ENCODE results near the gene HS3ST6. TPM values are rescaled to one million over a fixed set of nuclear protein-coding genes. Genes with fewer than 3 reads are reported as not detected.
"Not testable (repeated sequence)": the region's sequence is repeated elsewhere in the genome, so short reads cannot be mapped to it uniquely, and the experiment has no call there.

Gene HS3ST6
- total RNA-seq, 1 experiment from 2014 or later: not detected

- Histone ChIP-seq H3K4me3 (no peak overlapping the region), H3K36me3 (no peaks in the 10 kb centered on the region), H3K27me3 (peaks cover 5% of the 10 kb centered on the region; the same call in 1 of the 2 replicates), H3K9me3 (no peaks in the 10 kb centered on the region)
- no peak for DNase-seq
Measured at GRCh38 chr16:1903845-1904840, 14.1 kb downstream of the HS3ST6 start.

DNA sequence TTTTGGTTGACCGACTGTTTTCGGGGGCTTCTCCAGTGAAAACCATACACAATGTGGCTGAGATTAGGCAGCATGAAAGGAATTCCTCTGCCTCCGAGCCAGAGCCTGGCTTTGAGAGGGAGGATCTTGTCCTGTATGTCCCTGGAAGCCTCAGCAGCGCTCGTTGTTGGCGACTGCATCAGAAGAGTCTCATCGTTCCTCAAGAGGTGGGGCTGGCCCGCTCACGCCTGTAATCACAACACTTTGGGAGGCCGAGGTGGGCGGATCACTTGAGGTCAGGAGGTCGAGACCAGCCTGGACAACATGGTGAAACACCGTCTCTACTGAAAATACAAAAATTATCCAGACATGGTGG lies 15.0 kb downstream of the HS3ST6 start:
- H3K27me3 ChIP-seq: peaks cover 11% of the 10 kb centered on the region
- no peak overlapping the region for H3K4me3 ChIP-seq
- H3K9me3 ChIP-seq: no peaks in the 10 kb centered on the region
- no peak for DNase-seq
- no peaks in the 10 kb centered on the region for H3K36me3 ChIP-seq

GRCh38 chr16:1902547-1903219 lies 15.5 kb downstream of the HS3ST6 start:
- DNase-seq: no peak
- Histone ChIP-seq H3K36me3 (no peaks in the 10 kb centered on the region), H3K27me3 (peaks cover 11% of the 10 kb centered on the region), H3K4me3 (no peak overlapping the region), H3K9me3 (no peaks in the 10 kb centered on the region)

DNA sequence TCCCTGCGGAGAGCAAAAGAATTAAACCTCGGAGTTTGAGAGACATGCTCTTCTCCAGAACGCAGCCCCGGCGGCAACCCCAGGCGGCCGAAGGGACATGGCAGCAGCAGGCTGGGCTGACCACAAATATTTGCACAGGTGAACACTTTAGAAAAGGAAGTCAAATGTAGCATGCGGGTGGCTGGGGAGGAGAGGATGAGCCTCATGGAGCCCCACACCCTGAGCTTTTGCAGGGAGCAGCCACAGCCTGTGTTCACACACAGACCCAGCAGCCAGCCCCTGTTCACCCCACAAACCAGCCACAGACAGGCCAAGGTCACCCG lies 17.8 kb downstream of the HS3ST6 start:
- peaks cover 13% of the 10 kb centered on the region for H3K27me3 ChIP-seq
- H3K4me3 ChIP-seq: no peak overlapping the region
- H3K36me3 ChIP-seq: no peaks in the 10 kb centered on the region
- DNase-seq: no peak
- H3K9me3 ChIP-seq: no peaks in the 10 kb centered on the region

- no peak for DNase-seq
Measured at GRCh38 chr16:1899641-1900451, 18.4 kb downstream of the HS3ST6 start.

DNA sequence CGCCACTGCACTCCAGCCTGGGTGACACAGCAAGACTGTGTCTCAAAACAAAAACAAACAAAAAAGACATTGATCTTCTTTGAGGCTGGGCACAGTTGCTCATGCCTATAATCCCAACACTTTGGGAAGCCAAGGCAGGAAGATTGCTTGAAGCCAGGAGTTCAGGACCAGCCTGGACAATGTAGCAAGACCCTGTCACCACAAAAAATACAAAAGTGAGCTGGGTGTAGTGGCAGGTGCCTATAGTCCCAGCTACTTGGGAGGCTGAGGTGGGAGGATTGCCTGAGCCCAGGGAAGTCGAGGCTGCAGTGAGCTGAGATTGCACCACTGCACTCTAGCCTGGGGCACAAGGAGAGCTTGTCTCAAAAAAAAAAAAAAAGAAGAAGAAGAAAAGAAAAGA lies 20.5 kb downstream of the HS3ST6 start:
- not testable (repeated sequence) for DNase-seq, H3K36me3 ChIP-seq, H3K4me3 ChIP-seq, H3K9me3 ChIP-seq
- H3K27me3 ChIP-seq: peaks cover 21% of the 10 kb centered on the region

More at GRCh38 chr16:1899641-1900451, 18.4 kb downstream of the HS3ST6 start:
- Histone ChIP-seq H3K27me3 (peaks cover 13% of the 10 kb centered on the region), H3K4me3 (no peak overlapping the region), H3K9me3 (no peaks in the 10 kb centered on the region), H3K36me3 (no peaks in the 10 kb centered on the region)

- no peak for DNase-seq
- Histone ChIP-seq H3K9me3 (no peaks in the 10 kb centered on the region), H3K36me3 (no peaks in the 10 kb centered on the region), H3K4me3 (no peak overlapping the region), H3K27me3 (peaks cover 37% of the 10 kb centered on the region)
Measured at GRCh38 chr16:1895949-1896675, 22.1 kb downstream of the HS3ST6 start.

- H3K4me3 ChIP-seq: no peak overlapping the region
- no peak for DNase-seq
- H3K36me3 ChIP-seq: no peaks in the 10 kb centered on the region
- peaks cover 44% of the 10 kb centered on the region for H3K27me3 ChIP-seq
- H3K9me3 ChIP-seq: no peaks in the 10 kb centered on the region
Measured at GRCh38 chr16:1895068-1895467, 23.1 kb downstream of the HS3ST6 start.

DNA sequence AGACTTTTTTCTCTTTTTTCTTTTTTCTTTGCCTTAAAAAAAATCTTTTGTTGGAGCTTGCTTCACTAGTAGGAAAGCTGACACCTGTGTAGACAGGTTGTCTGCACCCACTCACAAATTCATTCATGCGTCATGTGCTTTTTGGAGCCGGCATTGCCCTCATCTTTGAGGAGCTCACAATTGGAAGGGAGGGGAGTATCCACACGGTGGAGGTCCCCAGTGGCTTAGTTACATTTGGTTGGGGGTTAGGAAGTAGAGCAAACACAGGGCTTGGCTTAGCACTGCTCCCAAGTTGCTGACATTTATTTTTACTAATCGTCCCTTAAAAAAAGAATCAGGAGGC lies 27.5 kb downstream of the HS3ST6 start:
- no peak for DNase-seq
- Histone ChIP-seq H3K9me3 (no peaks in the 10 kb centered on the region), H3K27me3 (peaks cover 46% of the 10 kb centered on the region), H3K36me3 (no peaks in the 10 kb centered on the region), H3K4me3 (no peak overlapping the region)

DNA sequence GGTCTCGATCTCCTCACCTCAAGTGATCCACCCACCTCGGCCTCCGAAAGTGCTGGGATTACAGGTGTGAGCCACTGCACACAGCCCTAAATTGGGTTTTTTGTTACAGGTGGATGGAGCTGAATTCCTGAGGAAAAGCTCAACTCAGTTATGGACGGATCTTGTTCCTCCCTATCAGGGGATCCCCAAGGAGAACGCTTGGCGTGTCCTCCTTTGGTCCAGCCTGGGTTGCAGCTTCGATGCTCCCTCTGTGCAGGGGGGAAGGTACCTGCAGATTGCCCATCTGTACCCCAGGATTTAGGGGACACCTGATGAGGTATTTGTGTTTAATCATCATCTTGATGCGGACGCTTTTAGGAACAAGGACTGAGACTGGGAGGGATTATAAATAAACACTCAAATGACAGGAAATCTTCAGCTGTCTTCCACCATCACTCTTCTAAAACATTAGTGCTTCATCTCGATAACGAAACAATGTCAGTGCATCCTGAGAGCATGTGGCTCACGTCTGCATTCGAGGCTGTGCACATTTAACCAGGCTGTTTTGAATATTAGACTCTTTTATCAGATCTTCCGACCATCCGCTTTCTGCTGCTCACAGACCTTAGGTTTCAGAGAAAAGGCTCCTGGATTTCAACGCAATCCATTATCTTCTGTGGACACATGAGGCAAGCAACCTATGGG lies 28.0 kb downstream of the HS3ST6 start:
- Histone ChIP-seq H3K9me3 (no peaks in the 10 kb centered on the region), H3K27me3 (peaks cover 46% of the 10 kb centered on the region), H3K36me3 (no peaks in the 10 kb centered on the region), H3K4me3 (no peak overlapping the region)
- DNase-seq: no peak

- H3K9me3 ChIP-seq: no peaks in the 10 kb centered on the region
- no peak for DNase-seq
- no peak overlapping the region for H3K4me3 ChIP-seq
- peaks cover 52% of the 10 kb centered on the region for H3K27me3 ChIP-seq
- no peaks in the 10 kb centered on the region for H3K36me3 ChIP-seq
Measured at GRCh38 chr16:1887711-1888354, 30.4 kb downstream of the HS3ST6 start.

DNA sequence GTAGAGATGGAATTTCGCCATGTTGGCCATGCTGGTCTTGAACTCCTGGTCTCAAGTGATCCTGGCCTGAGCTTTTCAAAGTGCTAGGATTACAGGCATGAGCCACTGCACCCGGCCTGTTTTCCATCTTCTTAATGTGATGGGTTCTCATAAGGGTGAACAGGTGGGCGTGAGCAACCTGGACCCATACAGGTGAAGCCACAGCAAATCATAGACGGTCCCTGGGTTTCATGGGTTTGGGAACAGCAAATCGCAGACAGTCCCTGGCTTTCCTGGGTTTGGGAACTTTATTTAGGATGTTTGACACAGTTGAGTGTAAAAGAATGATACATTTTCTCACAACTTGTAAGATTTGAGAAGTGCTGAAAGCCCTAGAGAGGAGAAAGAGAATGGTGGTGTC lies 33.3 kb downstream of the HS3ST6 start:
- H3K27me3 ChIP-seq: peaks cover 28% of the 10 kb centered on the region
- H3K9me3 ChIP-seq: no peaks in the 10 kb centered on the region
- no peak for DNase-seq
- H3K36me3 ChIP-seq: no peaks in the 10 kb centered on the region
- H3K4me3 ChIP-seq: no peak overlapping the region

GRCh38 chr16:1884155-1884760 lies 34.0 kb downstream of the HS3ST6 start:
- H3K4me3 ChIP-seq: no peak overlapping the region
- H3K9me3 ChIP-seq: no peaks in the 10 kb centered on the region
- H3K36me3 ChIP-seq: no peaks in the 10 kb centered on the region
- peaks cover 29% of the 10 kb centered on the region for H3K27me3 ChIP-seq
- DNase-seq: no peak

GRCh38 chr16:1881172-1881571 lies 37.0 kb downstream of the HS3ST6 start:
- not testable (repeated sequence) for H3K36me3 ChIP-seq, H3K4me3 ChIP-seq, H3K9me3 ChIP-seq, DNase-seq
- H3K27me3 ChIP-seq: peaks cover 24% of the 10 kb centered on the region

GRCh38 chr16:1879477-1879876 lies 38.7 kb downstream of the HS3ST6 start:
- Histone ChIP-seq H3K4me3 (no peak overlapping the region), H3K9me3 (no peaks in the 10 kb centered on the region), H3K36me3 (no peaks in the 10 kb centered on the region), H3K27me3 (peaks cover 29% of the 10 kb centered on the region)
- no peak for DNase-seq
